ENCODE data around the gene UNC5B.

Gene UNC5B

DNA sequence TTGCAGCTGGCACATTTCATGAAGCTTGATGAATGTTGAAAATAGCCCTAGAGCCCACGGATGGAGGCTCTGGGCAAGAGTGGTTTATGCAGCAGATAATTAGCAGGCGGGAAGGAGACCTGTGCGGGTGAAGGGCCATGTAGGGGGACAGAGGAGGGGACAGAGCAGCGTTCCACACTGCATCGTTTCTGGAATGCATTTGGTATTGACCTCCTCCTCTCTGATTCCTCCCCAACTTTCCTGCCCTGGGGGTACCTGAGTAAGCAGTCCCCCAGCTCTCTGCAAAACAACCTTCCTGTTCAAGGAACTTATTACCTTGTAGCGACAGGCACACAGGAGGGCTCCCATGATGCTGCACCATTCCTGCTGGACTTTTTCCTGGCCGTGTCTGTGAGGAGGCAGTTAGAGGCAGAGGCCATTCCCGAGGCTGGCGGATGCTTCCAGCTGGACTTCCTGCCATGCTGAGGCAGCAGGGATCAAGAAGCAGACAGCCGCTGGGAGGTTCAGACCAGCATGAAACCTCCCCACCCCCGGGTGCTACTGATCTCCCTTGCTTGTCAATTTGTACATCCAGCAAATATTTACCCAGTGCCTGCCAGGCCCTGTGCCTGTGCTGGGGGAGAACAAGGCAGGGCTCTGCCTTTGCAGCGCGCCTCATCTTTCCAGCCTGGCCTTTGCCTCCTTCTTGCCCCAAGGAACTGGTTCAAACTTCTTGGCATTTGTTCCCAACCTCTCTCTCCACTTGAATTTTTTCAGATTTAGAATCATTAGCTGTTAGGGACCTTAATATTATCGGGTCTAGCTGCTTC lies 135.4 kb downstream of the UNC5B start:
- no peak for DNase-seq

- DNase-seq = no peak
Observed at GRCh38 chr10:71348850-71349249, 136.5 kb downstream of the UNC5B start.

- no peak for DNase-seq
Observed at GRCh38 chr10:71349406-71349805, 137.0 kb downstream of the UNC5B start.

DNA sequence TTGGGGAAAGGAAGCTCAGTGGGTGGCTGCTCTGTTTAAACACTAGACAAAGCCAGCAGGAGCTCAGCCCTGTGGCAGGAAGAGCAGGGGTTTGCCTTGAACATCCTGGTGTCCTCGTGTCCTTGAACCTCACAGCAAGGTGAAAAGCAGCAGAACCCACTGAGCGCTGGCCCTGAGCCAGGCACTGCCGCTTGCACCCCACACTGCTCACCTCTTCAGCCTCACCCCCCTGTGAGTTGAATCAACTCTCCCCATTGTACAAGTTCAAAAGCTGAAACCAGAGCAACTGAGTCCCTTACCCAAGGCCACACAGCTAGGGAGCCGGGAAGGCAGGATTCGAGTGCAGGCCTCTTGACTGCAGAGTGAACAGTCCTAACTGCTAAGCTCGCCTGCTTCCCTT lies 138.7 kb downstream of the UNC5B start:
- no peak for DNase-seq

DNA sequence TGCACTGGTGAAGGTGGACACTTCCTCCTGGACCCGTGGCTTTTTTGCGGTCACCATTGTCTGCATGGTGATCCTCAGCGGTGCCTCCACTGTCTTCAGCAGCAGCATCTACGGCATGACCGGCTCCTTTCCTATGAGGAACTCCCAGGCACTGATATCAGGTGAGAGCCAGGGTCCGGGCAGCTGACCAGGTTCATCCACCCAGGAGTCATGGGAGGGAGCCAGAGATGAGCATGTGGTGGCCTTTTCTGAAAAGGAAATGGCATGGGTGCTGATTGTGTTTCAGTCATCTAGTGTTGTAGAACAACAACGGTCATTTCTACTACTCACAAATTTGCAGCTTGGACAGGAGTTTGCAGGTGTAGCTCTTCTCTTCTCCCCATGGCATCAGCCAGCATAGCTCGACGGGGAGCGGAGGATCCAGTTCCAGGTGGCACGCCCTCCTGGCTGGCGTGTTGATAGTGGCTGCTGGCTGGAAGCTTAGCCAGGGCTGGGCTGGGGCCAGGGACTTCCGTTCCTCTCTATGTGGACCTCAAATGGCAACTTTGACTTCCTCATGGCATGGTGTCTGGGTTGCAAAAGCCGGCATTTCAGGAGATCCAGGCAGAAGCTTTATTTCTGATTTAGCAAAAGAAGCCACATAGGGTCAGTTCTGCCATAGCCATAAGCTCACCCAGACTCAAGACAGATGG lies 139.4 kb downstream of the UNC5B start:
- DNase-seq = peak; percentile 7
